ENCODE measurements around the gene IGFL3. TPM values are rescaled to one million over a fixed set of nuclear protein-coding genes. Genes with fewer than 3 reads are reported as not detected.
A peak's percentile ranks its signal among the peaks of the same experiment; 100 is the strongest.

Gene IGFL3
- polyA plus RNA-seq (2012; rRNA removed) = not detected in 2 replicates
- not detected in 2 replicates for polyA plus RNA-seq (2012; cell fraction: cytosol; rRNA removed)
- polyA plus RNA-seq (2012; cell fraction: nucleus; rRNA removed) = not detected in 2 replicates

GRCh38 chr19:46124638-46125115 is at the start of gene IGFL3:
Gene IGFL3, minus strand, starts transcription at chr19:46124688. Its CDS starts 39 bp downstream, at chr19:46124649.
- CTCF ChIA-PET = no interaction called here
- no peaks in the 10 kb centered on the region for H3K36me3 ChIP-seq (replicated peaks in 1 of 2; ENCODE audit: control insufficient read depth in 1 of 2, insufficient read depth in 2 of 2, low read length in 1 of 2)
- H3F3A ChIP-seq (replicated peaks; ENCODE audit: insufficient read depth) = peaks cover 6% of the 10 kb centered on the region
- 40% methylated on average over 5 of the region's 5 CpGs for WGBS (ENCODE audit: low lambda C conversion rate)
- no peaks in the 10 kb centered on the region for H3K9me2 ChIP-seq
- no peaks in the 10 kb centered on the region for H3K27me3 ChIP-seq (ENCODE audit: insufficient read depth)
- no peak within 1 kb of the TSS for H3K4me3 ChIP-seq (ENCODE audit: low read depth in 2 of 2, low read length in 1 of 2)
- no peak within 1 kb of the TSS for H3K9ac ChIP-seq
- H3K9me3 ChIP-seq = no peaks in the 10 kb centered on the region
- H3K4me2 ChIP-seq = peak within 1 kb of the TSS; percentile 4; the same call in 1 of the 2 replicates
- no peak within 1 kb of the TSS for H2AFZ ChIP-seq (ENCODE audit: low read depth)
- H3K27ac ChIP-seq (ENCODE audit: low read depth in 2 of 2, low read length in 1 of 2) = no peak within 1 kb of the TSS
- TF ChIP-seq SIN3A (IDR thresholded peaks at IDR 0.05; ENCODE audit: borderline replicate concordance, low read depth, low read length) (no peak), POLR2AphosphoS5 (IDR thresholded peaks at IDR 0.05; ENCODE audit: low read depth, low read length) (no peak), RFX5 (IDR thresholded peaks at IDR 0.05; ENCODE audit: low read length) (no peak), TAF1 (IDR thresholded peaks at IDR 0.05; ENCODE audit: borderline replicate concordance, low read depth, low read length) (no peak), RCOR1 (IDR thresholded peaks at IDR 0.05; ENCODE audit: low read length) (no peak), USF2 (IDR thresholded peaks at IDR 0.05; ENCODE audit: borderline replicate concordance, low read depth, low read length) (no peak), FOXJ3 (CRISPR knock-in tag; IDR thresholded peaks at IDR 0.05) (no peak), GABPA (IDR thresholded peaks at IDR 0.05; ENCODE audit: low read depth) (no peak), FOXM1 (IDR thresholded peaks at IDR 0.05; ENCODE audit: low read depth) (no peak), GATA2 (CRISPR knock-in tag; IDR thresholded peaks at IDR 0.05) (no peak), FOSL2 (IDR thresholded peaks at IDR 0.05; ENCODE audit: borderline replicate concordance, low read depth) (no peak)
- POLR2A ChIA-PET = no interaction called here
- no peak for DNase-seq
- peaks cover 0 to 5% of the 10 kb centered on the region in 2 experiments; a peak in 1 of 4 replicates for H3K4me1 ChIP-seq (ENCODE audit: control insufficient read depth in 1 of 2, insufficient read depth in 2 of 2, low read depth in 1 of 2, low read length in 1 of 2)
- H3K79me2 ChIP-seq (ENCODE audit: insufficient read depth) = no peaks in the 10 kb centered on the region
- no peaks in the 10 kb centered on the region for H4K20me1 ChIP-seq (ENCODE audit: insufficient read depth)

- Histone ChIP-seq H3K36me3 (replicated peaks in 1 of 2; ENCODE audit: control insufficient read depth in 1 of 2, insufficient read depth in 2 of 2, low read length in 1 of 2) (peaks cover 0 to 70% of the 10 kb centered on the region in 2 experiments), H3K9me2 (no peaks in the 10 kb centered on the region), H3K27ac (ENCODE audit: low read depth in 2 of 2, low read length in 1 of 2) (no peak overlapping the region), H3K9ac (no peak overlapping the region), H3K9me3 (no peaks in the 10 kb centered on the region), H3K4me2 (no peak overlapping the region), H3K4me1 (ENCODE audit: control insufficient read depth in 1 of 2, insufficient read depth in 2 of 2, low read depth in 1 of 2, low read length in 1 of 2) (no peaks in the 10 kb centered on the region), H3F3A (replicated peaks; ENCODE audit: insufficient read depth) (no peaks in the 10 kb centered on the region), H3K79me2 (ENCODE audit: insufficient read depth) (peaks cover 37% of the 10 kb centered on the region), H3K4me3 (ENCODE audit: low read depth in 2 of 2, low read length in 1 of 2) (no peak overlapping the region), H4K20me1 (ENCODE audit: insufficient read depth) (no peaks in the 10 kb centered on the region), H3K27me3 (ENCODE audit: insufficient read depth) (no peaks in the 10 kb centered on the region), H2AFZ (ENCODE audit: low read depth) (no peak overlapping the region)
- DNase-seq = no peak
- TF ChIP-seq EZH2phosphoT487 (IDR thresholded peaks at IDR 0.05; ENCODE audit: borderline replicate concordance, low read depth) (no peak), TCF12 (IDR thresholded peaks at IDR 0.05) (no peak), MEF2A (IDR thresholded peaks at IDR 0.05; ENCODE audit: borderline replicate concordance, low read depth) (no peak), YY1 (IDR thresholded peaks at IDR 0.05; ENCODE audit: low read depth) (no peak), TAF1 (IDR thresholded peaks at IDR 0.05; ENCODE audit: borderline replicate concordance, low read depth, low read length) (no peak), NRF1 (IDR thresholded peaks at IDR 0.05; ENCODE audit: low read depth, low read length) (no peak), RFX5 (IDR thresholded peaks at IDR 0.05; ENCODE audit: low read length) (no peak), REST (IDR thresholded peaks at IDR 0.05; ENCODE audit: low read depth, low read length) (no peak), SMC3 (IDR thresholded peaks at IDR 0.05; ENCODE audit: low read depth, low read length) (no peak)
- CTCF ChIA-PET = interaction anchor here (1.1 to 3.4 kb wide), 4 partner anchors 15 to 145 kb away, joined by 4 to 16 read pairs (median 5); no protein-coding TSS in a partner anchor
- 34% methylated on average over 7 of the region's 8 CpGs for WGBS (ENCODE audit: low lambda C conversion rate)
- POLR2A ChIA-PET = no interaction called here
These were observed 49.5 kb upstream of the IGFL3 start for GRCh38 chr19:46173886-46174480.

All from SK-N-SH (cell line).